ENCODE measurements around the gene TMTC2. TPM values are rescaled to one million over a fixed set of nuclear protein-coding genes. Genes with fewer than 3 reads are reported as not detected.

Gene TMTC2
- total RNA-seq, 1 donor from 2014 or later = 2.2 TPM

- TF ChIP-seq CTCF (IDR thresholded peaks at IDR 0.05) = no peak
- intact Hi-C loops (cut with micrococcal nuclease) = no loop called here
- no peak overlapping the region for H3K4me3 Mint-ChIP-seq
- POLR2A ChIA-PET = no interaction called here
- no peaks in the 10 kb centered on the region for H3K27me3 Mint-ChIP-seq
- no peaks in the 10 kb centered on the region for H3K4me1 Mint-ChIP-seq
- DNase-seq (no peak), ATAC-seq (ENCODE audit: low read depth) (no peak)
- no peaks in the 10 kb centered on the region for H3K36me3 Mint-ChIP-seq (ENCODE audit: low read depth)
- H3K27ac Mint-ChIP-seq = no peak overlapping the region
- CTCF ChIA-PET = no interaction called here
- H3K9me3 Mint-ChIP-seq = no peaks in the 10 kb centered on the region
Observed at GRCh38 chr12:82781309-82781997, 94.7 kb downstream of the TMTC2 start.

GRCh38 chr12:82783435-82783834 is 96.7 kb downstream of the TMTC2 start:
- no peak for TF ChIP-seq CTCF (IDR thresholded peaks at IDR 0.05)
- ATAC-seq (ENCODE audit: low read depth) (no peak), DNase-seq (no peak)
- Mint-ChIP-seq H3K9me3 (no peaks in the 10 kb centered on the region), H3K27ac (no peak overlapping the region), H3K4me1 (no peaks in the 10 kb centered on the region), H3K27me3 (no peaks in the 10 kb centered on the region), H3K36me3 (ENCODE audit: low read depth) (no peaks in the 10 kb centered on the region), H3K4me3 (no peak overlapping the region)
- intact Hi-C loops (cut with micrococcal nuclease) = no loop called here
- ChIA-PET POLR2A (no interaction called here), CTCF (no interaction called here)

- Mint-ChIP-seq H3K4me1 (no peaks in the 10 kb centered on the region), H3K9me3 (peaks cover 3% of the 10 kb centered on the region), H3K4me3 (no peak overlapping the region), H3K36me3 (ENCODE audit: low read depth) (no peaks in the 10 kb centered on the region), H3K27me3 (no peaks in the 10 kb centered on the region), H3K27ac (no peak overlapping the region)
- CTCF ChIA-PET = no interaction called here
- intact Hi-C loops (cut with micrococcal nuclease) = no loop called here
- TF ChIP-seq CTCF (IDR thresholded peaks at IDR 0.05) = no peak
- ATAC-seq (ENCODE audit: low read depth) = no peak
- POLR2A ChIA-PET = no interaction called here
- DNase-seq = no peak
Observed at GRCh38 chr12:82787016-82787415, 100.3 kb downstream of the TMTC2 start.

- TF ChIP-seq CTCF (IDR thresholded peaks at IDR 0.05) = no peak
- POLR2A ChIA-PET = no interaction called here
Observed at GRCh38 chr12:82788594-82788993, 101.9 kb downstream of the TMTC2 start.

GRCh38 chr12:82789674-82790073 is 103.0 kb downstream of the TMTC2 start:
- intact Hi-C loops (cut with micrococcal nuclease) = no loop called here
- no peak overlapping the region for H3K4me3 Mint-ChIP-seq

More at GRCh38 chr12:82788594-82788993, 101.9 kb downstream of the TMTC2 start:
- no peak overlapping the region for H3K27ac Mint-ChIP-seq
- intact Hi-C loops (cut with micrococcal nuclease) = no loop called here
- H3K36me3 Mint-ChIP-seq (ENCODE audit: low read depth) = no peaks in the 10 kb centered on the region
- DNase-seq (no peak), ATAC-seq (ENCODE audit: low read depth) (no peak)
- CTCF ChIA-PET = no interaction called here
- H3K27me3 Mint-ChIP-seq = no peaks in the 10 kb centered on the region
- H3K4me1 Mint-ChIP-seq = no peaks in the 10 kb centered on the region
- no peak overlapping the region for H3K4me3 Mint-ChIP-seq
- peaks cover 3% of the 10 kb centered on the region for H3K9me3 Mint-ChIP-seq

More at GRCh38 chr12:82789674-82790073, 103.0 kb downstream of the TMTC2 start:
- Mint-ChIP-seq H3K36me3 (ENCODE audit: low read depth) (no peaks in the 10 kb centered on the region), H3K27ac (no peak overlapping the region), H3K9me3 (peaks cover 3% of the 10 kb centered on the region), H3K4me1 (no peaks in the 10 kb centered on the region), H3K27me3 (no peaks in the 10 kb centered on the region)
- no peak for TF ChIP-seq CTCF (IDR thresholded peaks at IDR 0.05)
- ChIA-PET POLR2A (no interaction called here), CTCF (no interaction called here)
- ATAC-seq (ENCODE audit: low read depth) (no peak), DNase-seq (no peak)

Data from activated B cell treated with CpG ODN at 0.5 μM for 24 hours (primary cell).